Activated CD4-positive, CD25-positive, alpha-beta regulatory T cell treated with anti-CD3 and anti-CD28 coated beads, Interleukin-2, amount 50 U/mL, for 72 hours (primary cell): ENCODE results near the gene RAD21L1.
"Not testable (repeated sequence)": the region's sequence is repeated elsewhere in the genome, so short reads cannot be mapped to it uniquely, and the experiment has no call there.

Source experiments
- DNase-seq: peaks from one replicate; pipeline ENCODE4 v3.0.0; 2021

RAD21L1 gene

DNA sequence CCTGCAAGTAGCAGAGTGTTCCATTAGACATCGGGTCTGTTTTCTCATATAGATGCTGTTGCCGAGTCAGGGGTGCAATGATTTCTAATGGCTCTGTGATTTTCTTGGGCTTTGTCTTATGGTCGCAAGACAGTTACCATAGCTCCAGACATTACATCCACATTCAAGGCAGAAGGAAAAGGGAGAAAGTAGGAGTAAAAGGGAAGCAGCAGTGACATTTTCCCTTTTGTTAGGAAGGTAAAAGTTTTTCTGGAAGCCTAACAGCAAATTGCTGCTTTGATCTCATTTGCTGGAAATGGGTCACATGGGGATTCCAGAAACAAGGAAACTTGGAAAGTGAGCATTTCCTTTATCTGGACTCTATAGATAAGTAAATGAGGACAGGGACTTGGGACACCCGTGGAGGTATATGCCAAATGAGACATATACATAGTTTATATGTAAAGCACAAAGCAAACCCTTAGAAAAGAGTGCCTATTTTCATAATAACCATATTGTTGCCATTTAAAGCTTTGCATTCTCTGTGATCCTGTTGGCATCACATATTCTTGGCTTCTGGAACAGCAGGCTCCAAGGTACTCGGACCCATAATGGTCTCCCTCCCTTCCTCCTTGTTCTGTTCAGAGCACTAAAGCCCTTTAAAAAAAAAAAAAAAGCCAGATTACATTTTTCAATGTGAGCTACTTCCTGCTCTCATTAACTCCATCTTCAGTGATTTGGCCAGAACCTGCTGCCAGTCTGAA, 22.9 kb upstream of the RAD21L1 start, which contains the start of gene C20orf202:
C20orf202 (plus strand) TSS at position 693 of the 743 bp plus-strand sequence. CDS start 132 bp downstream, outside the sequence.
- DNase-seq: no peak

DNA sequence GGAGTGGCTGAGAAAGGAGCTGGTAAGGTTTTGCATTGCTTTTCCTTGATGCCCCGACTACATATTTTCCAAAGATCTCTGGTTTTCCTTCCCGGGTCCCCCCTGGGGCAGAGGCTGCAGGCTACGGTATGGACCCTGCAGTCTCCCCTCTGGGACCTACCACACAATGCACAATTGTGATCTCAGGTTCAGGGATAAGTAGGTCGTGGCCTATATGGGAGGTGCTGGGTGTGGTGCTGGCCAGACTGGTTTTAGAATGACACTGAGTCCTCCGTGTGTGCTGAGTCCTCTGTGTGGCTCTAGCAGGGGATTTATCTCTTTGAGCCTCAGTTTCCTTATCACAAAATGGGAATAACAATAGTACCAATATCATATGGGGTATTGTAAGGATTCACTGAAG, 22.2 kb upstream of the RAD21L1 start:
- DNase-seq: no peak

DNA sequence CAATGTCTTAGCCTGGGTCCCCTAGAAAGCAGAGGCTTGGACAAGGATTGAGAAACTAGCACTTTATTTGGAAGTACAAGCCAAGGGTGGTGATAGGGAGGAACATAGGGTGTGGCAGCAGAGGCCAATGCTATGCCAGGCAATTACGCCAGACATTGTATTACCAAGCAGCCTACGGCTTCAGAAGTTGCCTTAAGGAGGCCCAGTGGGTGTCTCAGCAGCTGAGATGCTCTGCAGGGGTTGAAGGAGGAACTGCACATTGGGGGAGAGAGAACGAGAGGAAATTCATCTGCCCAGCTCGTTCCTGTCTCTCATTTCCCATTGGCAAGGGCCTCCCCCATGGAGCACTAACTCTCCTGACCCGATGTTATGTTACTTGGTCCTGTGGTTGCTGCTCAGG, 21.7 kb upstream of the RAD21L1 start:
- no peak for DNase-seq

DNA sequence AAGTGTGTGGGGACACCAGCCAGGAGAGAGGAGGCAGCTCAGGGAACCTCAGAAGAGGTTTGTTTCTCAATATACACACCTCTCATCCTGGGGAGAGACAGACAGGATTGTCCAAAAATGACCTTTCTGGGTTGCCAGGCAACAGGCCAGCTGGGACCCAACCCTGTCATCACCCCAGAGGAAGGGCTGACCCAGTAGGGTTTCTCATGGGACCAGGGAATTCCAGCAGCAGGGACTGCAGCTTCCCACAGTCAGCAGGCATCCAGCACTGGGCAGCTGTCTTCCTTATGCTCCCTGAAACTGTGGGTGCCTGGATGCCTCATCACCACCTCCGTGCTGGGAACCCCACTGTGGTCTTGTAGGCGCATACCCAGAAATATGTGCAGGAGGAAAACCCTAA, 21.3 kb upstream of the RAD21L1 start:
- no peak for DNase-seq

DNA sequence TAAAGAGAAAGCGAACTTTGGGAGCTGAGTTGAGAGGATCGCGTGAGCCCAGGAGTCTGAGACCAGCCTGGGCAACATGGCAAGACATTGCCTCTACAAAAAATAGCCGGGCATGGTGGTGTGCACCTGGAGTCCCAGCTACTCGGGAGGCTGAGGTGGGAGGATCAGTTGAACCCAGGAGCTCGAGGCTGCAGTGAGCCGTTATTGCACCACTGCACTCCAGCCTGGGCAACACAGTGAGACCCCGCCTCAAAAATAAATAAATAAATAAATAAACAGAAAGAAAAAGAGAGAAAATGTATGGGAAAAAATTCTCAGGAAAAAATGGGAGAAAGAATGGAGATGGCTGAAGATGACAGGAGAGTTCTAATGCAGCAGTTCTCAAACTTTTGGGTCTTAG, 20.0 kb upstream of the RAD21L1 start:
- no peak for DNase-seq

DNA sequence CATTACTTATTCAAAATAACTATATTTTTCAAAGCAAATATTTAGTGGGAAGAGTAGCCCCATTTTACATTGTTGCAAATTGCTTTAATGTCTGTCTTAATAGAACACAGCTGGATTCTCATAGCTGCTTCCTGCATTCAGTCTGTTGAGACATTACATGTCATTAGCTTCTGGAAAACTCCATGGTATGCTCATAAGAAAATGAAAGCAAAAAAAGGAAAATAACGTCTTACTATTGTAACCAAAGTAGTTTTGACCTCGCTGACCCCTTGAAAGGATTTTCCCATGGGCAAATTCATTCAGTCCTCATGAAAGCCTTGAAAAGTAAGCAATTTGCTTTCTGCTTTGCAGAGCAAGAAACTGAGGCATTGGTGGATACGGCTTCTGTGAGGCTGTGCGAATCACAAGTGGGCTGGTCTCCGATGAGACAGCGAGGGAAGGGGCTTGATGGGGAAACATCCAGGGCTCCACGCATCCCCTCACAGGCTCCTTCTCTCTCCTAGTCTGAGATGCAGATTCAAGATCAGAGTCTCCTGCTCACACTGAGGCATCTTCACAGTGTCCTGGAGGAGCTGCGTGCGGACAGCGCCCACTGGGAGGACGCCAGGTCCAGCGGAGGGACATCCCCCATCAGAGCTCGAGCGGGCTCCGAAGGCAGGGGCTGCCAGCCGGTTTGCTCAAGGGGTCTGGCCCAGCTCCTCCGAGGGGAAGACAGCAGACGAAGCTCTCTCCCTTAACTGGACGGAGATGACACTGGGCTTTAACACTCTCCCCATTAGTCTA, 19.3 kb upstream of the RAD21L1 start:
- no peak for DNase-seq

DNA sequence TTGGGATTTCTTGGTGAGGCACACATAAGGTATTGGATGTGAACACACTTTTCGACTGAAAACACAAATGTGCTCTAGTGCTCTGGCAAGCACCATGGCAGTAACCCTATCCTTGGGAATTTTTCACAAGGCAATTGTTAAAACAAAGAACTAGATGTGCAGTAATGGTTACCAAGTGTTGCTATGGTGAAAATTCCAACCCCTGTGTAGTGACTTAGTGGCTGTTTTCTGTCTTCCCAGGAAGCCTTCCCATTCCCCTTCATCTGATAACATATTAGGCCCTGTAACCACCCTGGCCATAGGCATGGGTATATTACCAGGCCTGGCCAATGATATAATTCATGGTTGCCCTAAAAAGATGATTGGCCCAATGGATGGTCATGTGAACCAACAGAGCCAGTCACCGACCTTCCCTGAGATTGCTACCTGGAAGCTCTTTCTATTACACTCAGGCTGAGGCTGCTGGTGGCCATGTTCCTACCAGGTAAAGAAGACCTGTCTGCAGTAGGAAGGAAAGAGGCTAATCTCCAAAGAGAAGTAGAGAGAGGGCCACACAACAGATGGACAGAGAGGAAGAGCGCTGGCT, 18.5 kb upstream of the RAD21L1 start:
- no peak for DNase-seq

DNA sequence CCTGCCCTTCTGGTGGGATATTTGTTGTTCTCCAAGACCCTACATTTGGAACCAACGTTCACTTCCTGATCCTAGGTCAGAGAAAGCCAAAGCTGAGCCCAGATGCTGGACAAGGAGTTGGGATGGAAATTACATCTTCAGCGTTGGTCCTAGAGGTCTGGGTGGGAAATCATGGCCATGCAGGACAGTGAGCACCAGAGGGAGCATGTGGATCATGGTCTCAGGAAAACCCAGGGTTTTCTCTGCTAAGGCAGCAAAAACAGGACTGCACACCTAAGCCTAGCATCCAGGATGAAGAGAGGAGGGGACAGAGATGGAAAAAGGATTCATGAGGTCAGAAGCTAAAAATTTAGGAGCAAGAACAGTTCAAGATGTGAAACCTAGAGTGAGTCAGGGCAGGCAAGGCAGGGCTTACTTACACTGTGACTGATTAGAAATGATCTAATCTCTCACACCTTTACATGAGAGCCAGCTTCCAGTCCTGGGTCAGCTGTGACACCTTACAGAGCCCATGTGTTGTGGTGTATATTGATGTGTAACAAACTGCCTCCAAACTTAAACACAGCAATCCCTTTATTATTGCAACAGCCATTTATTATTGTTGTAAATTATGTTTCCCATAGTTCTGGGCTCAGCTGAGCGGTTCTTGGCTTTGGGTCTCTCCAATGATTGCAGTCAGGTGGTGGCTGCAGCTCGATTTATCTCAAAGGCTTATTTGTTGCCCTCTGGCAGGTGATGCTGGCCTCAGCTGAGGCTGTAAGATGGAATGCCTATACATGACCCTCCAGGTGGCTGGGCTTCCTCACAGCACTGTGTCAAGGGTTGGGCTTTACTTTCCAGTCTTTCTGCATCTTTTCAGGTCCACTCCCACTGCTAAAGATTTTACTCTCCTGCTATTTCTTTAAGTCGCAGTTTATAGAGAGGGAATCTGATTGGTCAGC, 16.1 kb upstream of the RAD21L1 start:
- DNase-seq: no peak

DNA sequence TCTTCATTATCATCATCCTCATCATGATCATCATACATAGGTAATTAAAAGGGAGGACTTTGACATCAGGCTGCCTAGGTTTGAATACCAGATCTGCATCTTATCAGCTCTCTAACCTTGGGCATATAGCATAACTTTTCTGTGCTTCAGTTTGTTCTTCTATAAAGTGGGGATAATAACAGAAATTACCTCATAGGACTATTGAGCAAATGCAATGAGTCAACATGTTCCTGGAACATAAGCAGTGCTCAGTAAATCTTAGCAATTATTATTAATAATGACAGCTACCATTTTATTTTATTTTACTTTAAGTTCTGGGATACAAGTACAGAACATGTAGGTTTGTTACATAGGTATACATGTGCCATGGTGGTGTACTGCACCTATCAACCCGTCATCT, 15.3 kb upstream of the RAD21L1 start:
- DNase-seq: no peak

DNA sequence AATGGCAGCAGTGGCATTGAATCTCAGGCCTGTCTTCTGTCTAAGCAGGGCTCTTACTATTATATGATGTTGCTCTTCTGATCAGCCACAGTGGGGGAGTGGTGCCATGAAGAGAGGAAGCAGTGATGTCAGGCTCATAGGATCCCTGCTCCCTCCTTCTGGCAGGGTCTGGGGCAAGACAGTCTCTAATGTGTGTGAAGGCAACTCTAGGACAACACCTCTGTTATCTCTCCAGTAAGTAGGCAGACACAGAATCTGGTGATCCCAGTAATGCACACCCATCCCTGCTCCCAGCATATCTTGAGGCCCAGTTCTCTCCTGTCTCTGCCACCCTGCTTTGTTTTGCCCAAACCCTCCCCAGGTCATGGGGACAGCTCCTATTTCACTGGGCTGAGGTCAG, 13.8 kb upstream of the RAD21L1 start:
- no peak for DNase-seq

DNA sequence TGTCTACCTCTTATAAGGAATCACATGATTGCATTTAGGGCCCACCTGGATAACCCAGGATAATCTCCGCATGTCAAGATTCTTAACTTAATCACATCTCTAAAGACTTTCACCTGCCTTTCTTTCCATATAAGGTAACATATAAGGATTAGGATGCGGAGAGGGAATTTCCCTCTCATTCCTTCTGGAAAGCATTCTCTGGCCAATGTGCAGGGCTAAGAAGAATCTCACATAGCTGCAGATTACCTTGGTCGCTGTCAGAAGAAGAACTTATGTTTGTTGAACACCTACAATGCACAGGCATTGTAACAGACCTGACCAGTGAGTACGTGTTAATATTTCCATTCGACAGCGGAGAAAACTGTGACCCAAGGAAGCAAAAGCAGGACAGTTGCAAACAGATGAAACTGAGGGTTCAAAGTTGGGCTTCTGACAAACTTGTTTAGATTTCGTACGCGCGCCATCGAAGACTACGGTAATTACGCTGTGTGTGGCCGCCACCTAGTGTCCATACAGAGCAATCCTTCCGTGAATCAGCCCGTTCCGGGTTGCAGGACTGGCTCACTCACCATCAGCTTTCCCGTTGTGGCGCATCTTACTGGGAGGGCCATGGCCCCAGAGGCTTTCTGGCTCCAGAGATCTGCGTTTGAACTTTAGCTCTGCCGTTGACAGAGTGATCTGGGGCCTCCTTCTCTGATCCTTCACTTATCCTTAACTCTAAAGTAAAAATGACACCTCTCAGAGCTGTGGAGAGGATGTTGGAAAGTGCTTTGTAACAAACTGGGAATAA, 13.0 kb upstream of the RAD21L1 start:
- DNase-seq: peak; percentile 67

DNA sequence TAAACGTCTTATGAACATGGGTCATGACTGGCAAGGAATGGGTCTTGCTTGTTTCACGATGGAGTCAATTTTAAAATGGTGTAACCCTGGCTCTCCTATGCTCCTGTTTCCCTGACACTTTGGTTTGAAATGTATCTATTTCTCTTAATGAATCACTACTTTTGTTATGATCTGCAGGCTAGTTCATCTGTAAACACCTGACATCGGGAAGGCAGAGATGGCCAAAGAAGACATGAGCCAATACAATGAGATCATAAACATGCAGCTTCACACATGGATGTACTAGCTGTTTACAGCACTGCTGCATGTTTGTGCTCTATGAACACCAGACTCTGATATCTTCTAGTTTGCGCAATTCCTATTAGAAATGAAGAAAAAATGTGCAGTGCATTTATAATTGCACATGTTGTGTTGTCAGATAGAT, 11.0 kb upstream of the RAD21L1 start:
- no peak for DNase-seq

DNA sequence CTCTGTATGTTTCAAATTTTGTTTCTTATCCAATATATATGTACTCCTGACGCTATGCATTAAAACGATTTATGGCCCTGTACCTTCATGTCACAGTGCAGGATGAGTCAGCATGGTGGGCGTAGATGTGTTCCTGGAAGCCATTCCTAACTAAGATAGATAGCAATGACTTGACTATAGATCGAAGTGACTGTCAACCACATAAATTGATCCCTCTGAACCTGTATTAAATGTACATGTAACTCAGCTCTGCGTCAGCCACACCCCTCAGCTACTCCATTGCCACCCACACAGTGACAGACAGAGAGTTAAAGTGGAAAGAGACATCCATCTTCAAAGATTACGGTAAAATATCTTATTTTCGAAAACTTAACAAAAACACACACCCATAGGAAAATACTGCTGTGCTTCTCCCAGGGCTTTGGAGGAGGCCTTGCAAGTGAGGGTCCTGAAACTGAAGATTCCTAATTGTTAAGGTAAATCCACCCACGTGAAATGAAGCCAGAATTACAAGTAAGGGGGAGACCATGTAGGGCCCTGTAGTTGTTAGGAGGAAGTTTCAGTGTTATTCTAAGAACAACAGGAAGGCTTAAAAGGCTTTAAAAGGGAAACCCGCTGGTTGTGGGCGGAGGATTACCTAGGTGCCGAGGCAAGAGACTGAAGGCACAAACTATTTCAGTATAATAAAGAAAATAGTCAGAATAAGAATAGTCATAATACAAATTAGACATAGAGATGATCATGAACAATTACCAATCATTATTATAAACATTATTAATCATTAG, 10.3 kb upstream of the RAD21L1 start:
- no peak for DNase-seq

DNA sequence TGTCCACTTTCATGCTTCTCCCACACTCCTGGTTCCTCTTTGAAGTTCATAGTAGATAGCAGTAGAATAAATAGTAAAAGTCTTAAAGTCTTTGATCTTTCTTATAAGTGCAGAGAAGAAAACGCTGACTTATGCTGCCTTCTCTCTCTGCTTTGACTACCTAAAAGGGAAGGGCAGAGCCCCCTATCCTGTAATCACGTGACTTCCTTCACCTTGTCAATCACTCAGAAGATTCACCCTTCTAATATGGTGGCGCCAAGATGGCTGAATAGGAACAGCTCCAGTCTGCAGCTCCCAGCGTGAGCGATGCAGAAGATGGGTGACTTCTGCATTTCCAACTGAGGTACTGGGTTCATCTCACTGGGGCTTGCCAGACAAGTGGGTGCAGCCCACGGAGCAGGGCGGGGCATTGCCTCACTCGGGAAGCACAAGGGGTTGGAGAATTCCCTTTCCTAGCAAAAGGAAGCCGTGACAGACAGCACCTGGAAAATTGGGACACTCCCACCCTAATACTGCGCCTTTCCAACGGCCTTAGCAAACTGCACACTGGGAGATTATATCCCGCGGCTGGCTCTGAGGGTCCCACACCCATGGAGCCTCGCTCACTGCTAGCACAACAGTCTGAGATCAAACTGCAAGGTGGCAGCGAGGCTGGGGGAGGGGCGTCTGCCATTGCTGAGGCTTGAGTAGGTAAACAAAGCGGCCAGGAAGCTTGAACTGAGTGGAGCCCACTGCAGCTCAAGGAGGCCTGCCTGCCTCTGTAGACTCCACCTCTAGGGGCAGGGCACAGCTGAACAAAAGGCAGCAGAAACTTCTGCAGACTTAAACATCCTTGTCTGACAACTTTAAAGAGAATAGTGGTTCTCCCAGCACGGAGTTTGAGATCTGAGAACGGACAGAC, 9.1 kb upstream of the RAD21L1 start:
- DNase-seq: not testable (repeated sequence)

DNA sequence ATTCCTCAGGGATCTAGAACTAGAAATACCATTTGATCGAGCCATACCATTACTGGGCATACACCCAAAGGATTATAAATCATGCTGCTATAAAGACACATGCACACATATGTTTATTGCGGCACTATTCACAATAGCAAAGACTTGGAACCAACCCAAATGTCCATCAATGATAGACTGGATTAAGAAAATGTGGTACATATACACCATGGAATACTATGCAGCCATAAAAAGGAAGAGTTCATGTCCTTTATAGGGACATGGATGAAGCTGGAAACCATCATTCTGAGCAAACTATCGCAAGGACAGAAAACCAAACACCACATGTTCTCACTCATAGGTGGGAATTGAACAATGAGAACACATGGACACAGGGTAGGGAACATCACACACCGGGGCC, 3.1 kb upstream of the RAD21L1 start:
- DNase-seq: not testable (repeated sequence)

DNA sequence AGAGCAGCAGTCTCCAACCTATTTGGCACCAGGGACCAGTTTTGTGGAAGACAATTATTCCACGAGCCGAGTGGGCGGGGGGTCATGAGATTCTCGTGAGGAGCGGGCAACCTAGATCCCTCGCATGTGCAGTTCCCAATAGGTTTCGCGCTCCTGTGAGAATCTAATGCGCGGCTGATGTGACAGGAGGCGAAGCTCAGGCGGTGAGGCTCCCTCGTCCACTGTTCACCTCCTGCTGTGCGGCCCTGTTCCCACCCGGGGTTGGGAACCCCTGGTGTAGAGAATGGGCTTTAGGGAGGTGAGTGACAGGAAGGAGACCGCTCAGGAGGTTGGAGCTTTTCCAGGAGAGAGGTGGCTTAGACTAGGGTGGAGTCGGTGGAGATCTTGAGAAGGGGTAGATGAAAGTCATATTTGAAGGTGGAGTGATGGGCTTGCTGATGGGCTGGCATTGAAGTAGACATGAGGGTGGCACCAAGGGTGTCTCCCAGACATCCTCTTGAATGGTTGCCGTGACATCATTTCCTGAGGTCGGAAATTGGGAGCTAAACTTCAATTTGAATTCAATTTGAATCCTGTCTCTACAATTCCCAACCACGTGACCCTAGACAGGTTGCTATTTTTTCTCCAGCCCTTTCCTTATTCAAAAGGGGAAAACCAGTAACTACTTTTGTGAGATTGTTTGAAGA, 1.5 kb upstream of the RAD21L1 start:
- DNase-seq: no peak

DNA sequence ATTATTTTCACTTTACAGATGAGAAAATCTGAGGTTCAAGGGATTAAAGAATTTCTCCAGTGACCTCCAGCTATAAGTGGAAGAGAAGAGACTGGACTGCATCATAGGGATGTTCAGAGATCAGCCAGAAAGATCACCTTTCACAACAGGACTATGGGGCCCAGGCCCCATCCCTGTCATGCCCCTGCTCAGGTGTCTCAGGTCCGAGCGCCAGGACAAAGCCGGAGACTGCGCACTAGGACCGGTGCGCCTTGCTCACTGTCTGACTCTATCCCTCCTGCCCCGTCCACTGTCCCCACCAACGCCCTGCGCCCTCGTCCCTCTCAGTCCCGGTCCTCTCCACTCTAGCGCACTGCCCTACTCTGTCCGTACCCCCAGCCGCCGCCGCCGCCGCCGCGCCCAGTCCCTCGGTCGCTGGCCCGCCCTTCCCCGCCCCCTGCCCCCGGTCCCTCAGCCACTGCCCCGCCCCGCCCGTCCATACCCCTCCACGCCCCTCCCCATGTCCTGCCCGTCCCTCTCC, 521 bp upstream of the RAD21L1 start:
- DNase-seq: no peak

DNA sequence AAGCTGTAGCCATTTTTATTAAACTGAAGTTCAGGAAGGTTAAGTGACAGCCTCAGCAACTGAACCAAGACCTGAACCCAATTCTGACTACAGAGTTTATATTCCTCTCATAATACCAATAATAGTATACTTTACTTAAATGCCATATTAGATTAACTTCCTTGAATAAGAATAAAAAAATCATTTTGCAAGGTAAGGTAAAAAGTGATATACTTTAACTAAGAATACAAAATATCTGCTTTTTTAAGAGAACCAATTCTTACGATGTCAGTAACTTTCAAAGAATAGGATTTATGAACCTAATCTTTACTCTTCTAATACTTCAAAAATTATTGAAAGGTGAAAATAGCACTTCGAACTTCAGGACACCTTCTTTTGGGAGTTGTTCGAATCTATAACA, 3.7 kb downstream of the RAD21L1 start:
- no peak for DNase-seq
